ENCODE measurements around the gene CACFD1.
"Not testable (repeated sequence)": the region's sequence is repeated elsewhere in the genome, so short reads cannot be mapped to it uniquely, and the experiment has no call there.

The CACFD1 gene

DNA sequence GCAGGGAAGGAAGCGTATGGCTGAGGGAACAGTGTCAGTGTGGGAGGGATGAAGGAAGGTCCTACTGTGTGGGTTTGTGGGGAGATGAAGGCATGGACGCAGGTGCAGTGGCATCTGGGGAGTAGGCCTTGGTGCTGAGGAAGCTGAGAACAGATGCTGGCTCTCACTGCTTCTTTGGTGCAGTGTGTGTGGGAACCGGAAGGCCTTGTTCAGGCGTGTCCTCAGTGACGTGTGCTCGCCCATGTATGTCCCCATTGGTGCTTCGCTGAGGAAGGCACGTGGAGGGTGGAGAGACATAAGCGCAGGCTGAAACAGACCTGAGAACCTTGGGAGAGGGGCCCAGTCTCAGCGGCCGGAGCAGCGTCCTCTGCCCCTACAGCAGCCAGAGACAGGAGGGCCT, 18.9 kb upstream of the CACFD1 start:
- DNase-seq (ENCODE audit: low spot score): no peak

DNA sequence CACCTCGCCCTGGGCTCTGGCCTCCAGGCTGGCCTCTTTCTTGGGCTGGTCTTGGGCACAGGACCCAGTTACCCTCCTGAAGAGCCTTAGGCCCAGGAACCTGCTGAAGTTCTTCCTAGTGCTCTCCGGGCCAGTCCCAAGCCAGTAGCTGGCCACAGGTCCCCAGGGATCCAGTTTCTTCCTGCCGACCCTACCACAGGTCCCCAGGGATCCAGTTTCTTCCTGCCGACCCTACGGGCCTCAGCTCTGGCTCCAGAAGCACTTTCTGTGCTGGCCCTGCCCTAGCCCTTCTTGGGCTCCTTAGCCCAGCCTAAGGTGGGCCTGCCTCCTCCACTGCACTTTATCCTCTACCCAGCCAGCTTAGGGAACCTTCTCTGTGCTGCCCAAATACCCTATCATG, 18.2 kb upstream of the CACFD1 start:
- no peak for DNase-seq (ENCODE audit: low spot score)

DNA sequence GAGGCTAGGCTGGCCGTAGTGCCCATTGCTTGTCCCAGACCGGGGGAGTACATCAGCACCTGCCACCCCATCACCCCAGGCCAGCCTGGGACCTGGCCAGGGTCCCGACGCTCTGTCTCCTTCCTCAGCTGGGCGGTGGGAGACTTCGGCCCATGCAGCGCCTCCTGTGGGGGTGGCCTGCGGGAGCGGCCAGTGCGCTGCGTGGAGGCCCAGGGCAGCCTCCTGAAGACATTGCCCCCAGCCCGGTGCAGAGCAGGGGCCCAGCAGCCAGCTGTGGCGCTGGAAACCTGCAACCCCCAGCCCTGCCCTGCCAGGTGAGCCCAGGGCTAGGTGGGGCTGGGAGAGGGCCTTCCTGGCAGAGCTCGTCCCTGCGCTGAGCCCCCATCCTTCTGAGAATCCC, 16.5 kb upstream of the CACFD1 start:
- DNase-seq (ENCODE audit: low spot score): no peak

DNA sequence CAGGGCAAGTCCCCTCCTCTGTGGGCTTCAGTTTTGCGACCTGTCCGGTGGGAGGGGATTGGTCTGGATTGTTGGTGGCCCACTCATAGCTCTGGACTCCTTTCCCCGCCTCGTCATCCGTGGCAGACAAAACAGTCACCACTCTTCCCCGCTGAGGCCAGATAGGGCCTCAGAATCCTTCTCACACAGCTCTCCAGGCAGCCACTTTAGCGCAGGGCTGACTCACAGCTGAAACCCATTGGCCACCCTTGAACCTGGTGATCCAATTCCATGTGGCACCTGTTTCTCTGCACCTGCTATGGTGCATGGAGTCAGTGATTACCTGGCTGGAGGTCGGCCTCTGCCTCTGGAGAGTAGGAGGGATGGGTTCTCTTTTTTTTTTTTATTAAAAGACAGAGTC, 15.8 kb upstream of the CACFD1 start:
- DNase-seq (ENCODE audit: low spot score): no peak

DNA sequence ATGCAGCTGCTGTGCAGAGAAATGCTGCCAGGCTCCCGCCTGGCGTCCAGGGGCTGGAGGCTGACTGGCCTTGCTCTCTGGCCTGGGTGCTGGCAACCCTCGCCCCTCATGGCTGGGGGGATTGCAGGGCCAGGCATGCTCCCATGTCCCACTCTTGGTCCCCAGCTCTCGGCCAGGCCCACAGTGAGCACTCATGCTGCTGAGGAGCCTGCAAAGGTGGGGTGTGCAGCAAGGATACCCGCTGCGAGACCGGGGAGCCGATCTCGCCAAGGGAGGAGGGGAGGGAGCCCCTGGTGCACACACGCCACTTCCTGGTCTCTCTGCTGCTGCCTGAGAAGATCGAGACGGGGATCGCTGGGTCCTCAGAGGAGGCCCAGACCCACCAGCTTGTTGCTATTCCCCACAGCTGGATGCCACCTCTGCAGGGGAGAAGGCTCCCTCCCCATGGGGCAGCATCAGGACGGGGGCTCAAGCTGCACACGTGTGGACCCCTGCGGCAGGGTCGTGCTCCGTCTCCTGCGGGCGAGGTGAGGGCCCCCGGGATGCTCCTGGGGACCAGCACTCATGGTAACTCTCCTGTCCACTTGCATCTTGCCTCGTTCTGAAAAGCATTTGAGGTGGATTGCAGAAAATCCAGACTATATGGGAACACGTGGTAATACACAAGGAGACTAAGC, 14.3 kb upstream of the CACFD1 start:
- DNase-seq (ENCODE audit: low spot score): no peak

DNA sequence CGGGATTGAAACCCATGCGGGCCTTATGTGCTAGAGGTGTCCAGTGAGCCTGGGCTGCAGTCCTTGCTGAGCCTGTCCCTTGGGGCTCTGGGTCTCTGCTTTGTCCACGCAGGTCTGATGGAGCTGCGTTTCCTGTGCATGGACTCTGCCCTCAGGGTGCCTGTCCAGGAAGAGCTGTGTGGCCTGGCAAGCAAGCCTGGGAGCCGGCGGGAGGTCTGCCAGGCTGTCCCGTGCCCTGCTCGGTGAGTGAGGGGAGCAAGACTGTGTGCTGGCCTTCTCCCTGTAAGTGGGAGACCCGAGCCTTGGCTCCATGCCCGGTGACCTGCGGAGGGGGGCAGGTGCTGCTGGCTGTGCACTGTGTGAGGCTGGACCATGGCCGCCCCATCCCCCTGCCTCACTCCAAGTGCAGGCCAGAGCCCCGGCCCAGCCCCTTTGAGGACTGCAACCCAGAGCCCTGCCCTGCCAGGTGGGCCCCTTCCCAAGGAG, 11.2 kb upstream of the CACFD1 start:
- no peak for DNase-seq (ENCODE audit: low spot score)

DNA sequence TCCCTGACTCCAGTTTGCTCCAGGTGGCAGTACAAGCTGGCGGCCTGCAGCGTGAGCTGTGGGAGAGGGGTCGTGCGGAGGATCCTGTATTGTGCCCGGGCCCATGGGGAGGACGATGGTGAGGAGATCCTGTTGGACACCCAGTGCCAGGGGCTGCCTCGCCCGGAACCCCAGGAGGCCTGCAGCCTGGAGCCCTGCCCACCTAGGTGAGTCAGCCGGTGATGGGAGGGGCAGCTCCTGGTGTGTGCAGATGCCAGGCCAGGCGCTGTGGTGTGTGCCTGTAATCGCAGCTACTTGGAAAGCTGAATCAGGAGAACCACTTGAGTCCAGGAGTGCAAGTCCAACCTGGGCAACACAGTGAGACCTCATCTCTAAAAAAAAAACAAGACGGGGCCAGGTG, 10.0 kb upstream of the CACFD1 start:
- no peak for DNase-seq (ENCODE audit: low spot score)

DNA sequence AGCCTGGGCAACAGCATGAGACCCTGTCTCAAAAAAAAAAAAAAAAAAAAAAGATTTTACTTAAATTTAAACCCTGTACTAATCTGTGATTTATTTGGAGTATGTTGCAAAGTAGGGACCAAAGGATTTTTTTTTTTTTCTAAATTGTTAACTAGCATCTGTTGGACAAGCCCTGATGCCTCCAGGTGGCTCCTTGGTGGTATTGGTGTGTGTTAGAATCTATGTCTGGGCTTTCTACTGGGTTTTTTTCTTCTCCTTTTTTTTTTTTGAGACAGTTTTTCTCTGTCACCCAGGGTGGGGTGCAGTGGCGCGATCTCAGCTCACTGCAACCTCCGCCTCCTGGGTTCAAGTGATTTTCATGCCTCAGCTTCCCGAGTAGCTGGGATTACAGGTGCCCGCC, 7.9 kb upstream of the CACFD1 start:
- DNase-seq (ENCODE audit: low spot score): not testable (repeated sequence)

DNA sequence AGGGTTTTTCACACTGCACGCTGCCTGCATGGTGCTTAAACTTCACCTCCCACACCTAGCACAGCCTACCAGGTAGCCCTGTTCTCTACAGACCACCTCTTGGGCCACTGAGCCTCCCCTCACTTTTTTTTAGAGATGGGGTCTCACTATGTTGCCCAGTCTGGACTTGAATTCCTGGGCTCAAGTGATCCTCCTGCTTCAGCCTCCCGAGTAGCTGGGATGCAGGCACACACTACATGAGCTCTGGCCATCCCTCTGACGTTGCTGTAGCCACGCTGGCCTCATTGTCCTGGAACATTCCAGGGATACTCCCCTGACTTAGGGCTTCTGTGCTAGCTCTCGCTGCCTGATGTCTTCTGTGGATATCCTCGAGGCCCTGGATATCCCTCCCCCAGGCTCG, 7.2 kb upstream of the CACFD1 start:
- DNase-seq (ENCODE audit: low spot score): no peak

DNA sequence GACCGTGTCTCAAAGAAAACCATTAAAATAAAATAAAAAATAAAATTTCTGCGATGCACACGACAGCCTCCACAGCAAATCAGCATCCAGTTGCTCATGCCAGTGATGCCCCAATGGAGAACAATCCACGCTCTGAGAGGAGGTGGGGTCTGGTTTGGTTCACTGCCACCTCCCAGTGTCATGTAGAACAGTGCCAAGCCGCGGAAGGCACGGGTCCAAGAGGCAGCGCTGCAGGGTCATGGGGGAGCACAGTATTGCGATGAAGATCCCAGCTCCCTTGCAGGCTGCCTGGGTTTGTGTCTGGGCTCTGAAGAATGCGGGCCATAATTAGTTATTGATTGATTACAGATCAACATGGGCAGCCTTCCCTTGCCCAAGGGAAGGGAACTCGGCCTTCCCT, 6.1 kb upstream of the CACFD1 start:
- DNase-seq (ENCODE audit: low spot score): no peak

DNA sequence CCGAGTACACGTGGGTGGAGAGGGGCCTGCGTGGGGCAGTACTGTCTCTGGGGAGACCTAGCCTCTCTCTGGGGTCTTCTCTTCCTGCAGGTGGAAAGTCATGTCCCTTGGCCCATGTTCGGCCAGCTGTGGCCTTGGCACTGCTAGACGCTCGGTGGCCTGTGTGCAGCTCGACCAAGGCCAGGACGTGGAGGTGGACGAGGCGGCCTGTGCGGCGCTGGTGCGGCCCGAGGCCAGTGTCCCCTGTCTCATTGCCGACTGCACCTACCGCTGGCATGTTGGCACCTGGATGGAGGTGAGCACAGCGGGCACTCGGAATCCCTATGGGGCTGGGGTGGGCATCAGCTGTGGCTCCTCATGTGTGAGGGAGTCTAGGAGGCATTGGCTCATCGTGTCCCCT, 5.5 kb upstream of the CACFD1 start:
- DNase-seq (ENCODE audit: low spot score): no peak

DNA sequence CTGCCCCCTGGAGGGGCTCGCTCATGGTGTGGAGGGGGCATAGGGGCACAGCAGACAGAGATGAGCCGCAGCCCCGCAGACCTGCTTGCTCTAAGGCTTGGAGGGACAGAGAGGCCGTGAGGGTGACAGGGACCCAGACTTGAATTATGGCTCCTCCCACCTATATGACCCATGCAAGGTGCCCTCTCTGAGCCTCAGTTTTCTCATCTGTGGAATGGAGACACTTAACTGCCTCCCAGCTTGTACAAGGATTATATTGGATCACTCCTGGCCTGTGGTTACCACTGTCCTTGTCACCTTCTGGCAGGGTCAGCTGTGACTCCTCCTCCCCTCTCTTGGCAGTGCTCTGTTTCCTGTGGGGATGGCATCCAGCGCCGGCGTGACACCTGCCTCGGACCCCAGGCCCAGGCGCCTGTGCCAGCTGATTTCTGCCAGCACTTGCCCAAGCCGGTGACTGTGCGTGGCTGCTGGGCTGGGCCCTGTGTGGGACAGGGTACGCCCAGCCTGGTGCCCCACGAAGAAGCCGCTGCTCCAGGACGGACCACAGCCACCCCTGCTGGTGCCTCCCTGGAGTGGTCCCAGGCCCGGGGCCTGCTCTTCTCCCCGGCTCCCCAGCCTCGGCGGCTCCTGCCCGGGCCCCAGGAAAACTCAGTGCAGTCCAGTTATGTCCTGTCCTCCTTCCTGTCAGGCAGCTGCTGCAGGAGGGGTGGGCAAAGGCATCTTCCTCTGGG, 4.7 kb upstream of the CACFD1 start:
- DNase-seq (ENCODE audit: low spot score): no peak

DNA sequence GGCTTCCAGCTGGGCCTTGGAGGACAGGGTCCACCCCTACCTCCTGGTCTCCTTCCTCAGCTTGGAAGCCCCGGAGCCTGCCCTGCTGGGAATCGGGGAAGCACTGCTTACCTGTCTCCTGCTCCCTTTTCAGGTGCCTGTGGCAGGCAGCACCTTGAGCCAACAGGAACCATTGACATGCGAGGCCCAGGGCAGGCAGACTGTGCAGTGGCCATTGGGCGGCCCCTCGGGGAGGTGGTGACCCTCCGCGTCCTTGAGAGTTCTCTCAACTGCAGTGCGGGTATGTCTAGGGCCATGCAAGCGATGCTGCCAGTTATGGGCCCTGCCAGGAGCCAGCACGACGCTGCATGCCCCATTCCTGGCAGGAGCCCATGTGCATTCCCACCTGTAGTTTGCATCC, 3.8 kb upstream of the CACFD1 start:
- DNase-seq (ENCODE audit: low spot score): no peak

DNA sequence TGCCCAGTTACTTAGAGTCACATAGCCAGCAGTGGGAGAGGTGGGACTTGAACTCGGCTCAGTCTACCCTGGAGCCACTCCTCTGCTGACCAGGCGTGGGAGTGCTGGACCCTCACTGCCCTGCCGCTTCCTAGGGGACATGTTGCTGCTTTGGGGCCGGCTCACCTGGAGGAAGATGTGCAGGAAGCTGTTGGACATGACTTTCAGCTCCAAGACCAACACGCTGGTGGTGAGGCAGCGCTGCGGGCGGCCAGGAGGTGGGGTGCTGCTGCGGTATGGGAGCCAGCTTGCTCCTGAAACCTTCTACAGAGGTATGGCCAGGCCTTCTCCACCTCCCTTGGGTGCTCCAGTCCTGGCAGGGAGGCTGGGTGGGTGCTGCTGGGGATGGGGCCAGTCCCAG, 3.4 kb upstream of the CACFD1 start:
- no peak for DNase-seq (ENCODE audit: low spot score)

DNA sequence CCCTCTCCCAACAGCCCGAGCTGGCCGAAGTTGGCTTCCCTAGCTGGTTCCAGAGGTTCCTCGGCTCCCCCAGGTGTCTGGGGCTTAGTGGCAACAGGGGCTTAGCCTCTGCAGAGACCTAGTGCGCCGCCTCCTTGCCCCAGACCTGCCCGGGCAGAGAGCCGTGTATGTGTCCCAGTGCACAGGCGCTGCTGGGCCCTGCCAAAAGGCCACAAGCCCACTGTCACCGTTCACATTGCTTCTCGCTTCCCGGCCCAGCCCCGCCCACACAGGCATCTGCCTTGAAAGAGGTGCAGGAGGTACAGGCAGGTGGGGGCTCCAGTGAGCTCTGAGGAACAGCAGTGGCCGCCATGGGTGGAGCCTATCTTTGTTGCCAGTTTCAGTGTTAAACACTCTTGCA, 2.5 kb upstream of the CACFD1 start:
- no peak for DNase-seq (ENCODE audit: low spot score)

DNA sequence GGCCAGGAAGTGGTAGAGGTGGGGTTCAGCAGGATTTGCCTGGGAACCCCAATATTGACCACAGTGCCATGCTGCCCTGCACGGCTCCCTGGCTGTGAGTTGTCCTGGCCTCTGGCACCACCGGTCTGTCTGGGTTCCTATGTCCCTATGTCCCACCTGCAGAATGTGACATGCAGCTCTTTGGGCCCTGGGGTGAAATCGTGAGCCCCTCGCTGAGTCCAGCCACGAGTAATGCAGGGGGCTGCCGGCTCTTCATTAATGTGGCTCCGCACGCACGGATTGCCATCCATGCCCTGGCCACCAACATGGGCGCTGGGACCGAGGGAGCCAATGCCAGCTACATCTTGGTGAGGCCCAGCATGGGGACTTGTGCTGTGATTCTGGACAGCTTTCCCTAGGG, 2.0 kb upstream of the CACFD1 start:
- no peak for DNase-seq (ENCODE audit: low spot score)

DNA sequence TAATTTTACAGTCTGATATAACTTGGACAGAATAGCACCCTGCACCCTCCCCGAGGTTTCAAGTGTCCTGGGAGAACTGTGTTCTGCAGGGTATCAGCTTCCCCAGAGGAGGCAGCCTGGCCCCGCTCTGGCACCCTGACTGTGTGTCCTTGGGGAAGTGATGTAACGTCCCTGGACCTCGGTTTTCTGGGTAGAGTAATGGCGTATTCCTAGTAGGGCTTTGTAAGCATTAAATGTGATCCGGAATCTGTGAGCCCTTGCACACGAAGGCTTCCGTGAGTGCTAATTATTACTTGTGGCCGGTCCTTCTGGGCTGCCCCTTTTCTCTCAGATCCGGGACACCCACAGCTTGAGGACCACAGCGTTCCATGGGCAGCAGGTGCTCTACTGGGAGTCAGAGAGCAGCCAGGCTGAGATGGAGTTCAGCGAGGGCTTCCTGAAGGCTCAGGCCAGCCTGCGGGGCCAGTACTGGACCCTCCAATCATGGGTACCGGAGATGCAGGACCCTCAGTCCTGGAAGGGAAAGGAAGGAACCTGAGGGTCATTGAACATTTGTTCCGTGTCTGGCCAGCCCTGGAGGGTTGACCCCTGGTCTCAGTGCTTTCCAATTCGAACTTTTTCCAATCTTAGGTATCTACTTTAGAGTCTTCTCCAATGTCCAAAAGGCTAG, 1.0 kb upstream of the CACFD1 start:
- no peak for DNase-seq (ENCODE audit: low spot score)

DNA sequence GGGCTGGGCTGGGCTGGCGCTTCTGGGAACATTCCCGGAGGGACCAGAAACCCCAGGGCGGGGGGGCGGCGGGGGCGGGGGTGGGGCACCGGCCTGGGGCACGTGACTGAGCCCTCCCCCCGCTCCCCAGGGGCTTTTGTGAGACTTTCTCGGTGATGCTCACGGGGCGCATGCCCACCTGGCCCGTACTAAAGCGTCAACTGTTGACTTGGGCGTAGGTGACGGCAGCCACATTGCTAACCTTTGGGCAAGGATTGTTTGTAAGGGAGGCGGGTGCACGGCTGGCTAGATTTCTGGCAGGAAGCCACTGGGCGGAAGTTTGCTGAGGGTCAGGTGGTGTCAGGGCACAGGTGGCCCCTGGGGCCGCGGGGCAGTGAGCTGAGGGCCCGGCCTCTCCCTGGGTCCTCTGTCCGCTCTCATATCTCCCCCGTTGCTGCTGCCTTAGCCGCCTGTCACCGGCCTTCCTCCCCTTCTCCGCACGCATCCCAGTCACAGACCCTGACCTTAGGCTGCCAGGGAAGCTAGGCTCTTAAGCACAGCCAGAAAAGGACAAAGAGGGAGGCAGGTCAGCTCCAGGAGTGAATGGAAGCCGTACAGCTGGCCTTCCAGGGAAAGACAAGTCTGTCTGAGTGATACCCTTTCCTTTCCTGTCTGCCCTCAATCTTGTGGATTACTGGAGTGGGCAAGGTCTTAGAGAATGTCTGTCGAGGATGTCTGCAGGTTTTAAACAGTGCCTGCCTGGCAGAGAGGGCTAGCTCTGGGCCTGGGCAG, 812 bp downstream of the CACFD1 start:
- no peak for DNase-seq (ENCODE audit: low spot score)

DNA sequence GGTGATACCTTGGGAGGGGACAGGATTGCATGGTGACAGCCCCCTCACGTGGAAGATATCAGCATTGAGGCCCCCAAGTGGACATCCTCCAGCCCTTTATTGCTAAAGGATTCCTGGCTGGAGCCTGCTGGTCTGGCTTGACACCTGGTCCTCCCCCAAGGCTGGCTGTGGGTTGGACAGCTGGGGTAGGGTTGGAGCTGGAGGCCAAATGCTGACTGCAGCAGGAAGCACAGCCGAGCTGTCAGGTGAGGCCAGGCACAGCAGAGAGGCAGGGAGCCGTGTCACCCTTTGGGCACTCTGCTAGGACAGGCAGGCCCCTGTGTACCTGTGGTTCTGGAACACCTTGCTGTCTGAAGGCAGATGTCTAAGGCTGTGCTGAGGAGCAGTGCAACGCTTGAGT, 2.2 kb downstream of the CACFD1 start:
- no peak for DNase-seq (ENCODE audit: low spot score)

DNA sequence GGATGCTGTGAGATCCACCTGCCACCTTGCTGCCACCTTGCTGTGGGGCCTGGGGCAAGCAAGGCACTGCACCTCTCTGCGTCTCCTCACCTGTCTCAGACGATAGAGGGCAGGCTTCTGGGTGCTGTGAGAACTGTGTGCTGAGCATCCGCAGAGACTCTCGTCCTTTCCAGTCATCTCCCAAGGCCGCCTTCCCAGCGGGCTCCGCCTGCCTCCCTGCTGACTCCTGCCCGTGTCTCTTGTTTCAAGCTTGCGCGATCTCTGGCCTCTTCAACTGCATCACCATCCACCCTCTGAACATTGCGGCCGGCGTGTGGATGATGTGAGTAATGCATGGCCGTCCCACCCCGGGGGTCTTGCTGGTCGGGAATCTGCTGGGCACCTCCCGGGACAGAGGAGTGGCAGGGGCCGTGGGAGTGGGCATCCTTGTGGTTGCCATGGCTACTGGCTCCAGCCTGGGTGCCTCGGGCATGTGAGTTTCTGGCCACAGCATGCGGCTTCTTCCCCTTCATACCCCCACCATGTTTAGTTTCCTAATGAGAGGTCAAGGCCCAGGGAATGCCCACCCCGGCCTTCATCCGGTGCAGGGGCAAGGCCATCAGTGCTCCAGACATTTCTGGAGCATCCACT, 3.6 kb downstream of the CACFD1 start:
- no peak for DNase-seq (ENCODE audit: low spot score)

DNA sequence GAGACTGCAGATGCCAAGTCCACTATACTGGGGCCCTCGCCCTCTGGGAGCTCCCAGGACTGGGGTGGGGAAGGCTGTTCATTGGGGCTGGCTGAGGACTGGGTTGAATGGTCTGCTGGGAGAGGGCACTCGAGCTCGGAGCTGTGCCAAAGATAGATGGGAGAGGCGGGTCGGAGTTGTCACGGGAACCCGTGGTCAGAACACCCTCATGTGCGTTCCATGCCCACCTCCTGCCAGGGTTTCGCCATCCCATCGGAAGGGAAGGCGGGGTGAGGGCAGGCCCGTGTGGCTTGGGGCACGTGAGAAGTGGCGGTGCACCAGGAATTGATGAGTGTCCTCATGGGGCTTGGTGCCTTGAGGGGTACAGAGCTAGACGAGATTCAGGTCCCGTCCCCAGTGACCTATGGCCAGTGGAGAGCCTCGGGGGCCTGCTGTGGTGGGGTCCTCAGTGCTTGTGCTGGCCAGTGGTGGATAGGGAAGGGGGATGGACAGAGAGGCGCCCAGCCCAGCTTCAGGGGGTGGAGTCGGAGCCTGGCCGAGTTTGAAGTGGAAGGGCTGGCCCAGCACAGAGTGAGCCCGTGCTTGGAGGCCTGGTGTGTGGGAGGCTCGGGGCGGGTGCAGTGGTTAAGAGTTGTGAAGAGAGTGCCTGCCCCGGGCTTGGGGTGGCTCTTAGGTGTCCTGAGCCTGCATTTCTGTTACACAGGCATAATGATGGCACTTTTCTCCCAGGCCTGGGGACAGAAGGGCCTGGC, 4.3 kb downstream of the CACFD1 start:
- no peak for DNase-seq (ENCODE audit: low spot score)
